Ishikawa (cell line): ENCODE data around the gene PLEKHB1.

Source experiments
- CEBPB ChIP-seq: IDR thresholded peaks from 2 replicates; pipeline ENCODE4 v1.6.1; 2012
- NFIC ChIP-seq: IDR thresholded peaks from 2 replicates; pipeline ENCODE4 v1.6.1; 2012
- RAD21 ChIP-seq: IDR thresholded peaks from 2 replicates; pipeline ENCODE4 v1.6.1; 2012; ENCODE audit warnings: low read depth
- TCF12 ChIP-seq: IDR thresholded peaks from 2 replicates; pipeline ENCODE4 v1.6.1; 2012; ENCODE audit warnings: low read depth
- TEAD4 ChIP-seq: IDR thresholded peaks from 2 replicates; pipeline ENCODE4 v1.6.1; 2012
- TF ChIP-seq, protein P1 (sequence below): IDR thresholded peaks from 2 replicates; pipeline ENCODE4 v1.6.1; 2012; ENCODE audit warnings: low read depth, mild to moderate bottlenecking
- TF ChIP-seq, protein P2 (sequence below): IDR thresholded peaks from 2 replicates; pipeline ENCODE4 v1.6.1; 2012
- TF ChIP-seq, protein P3 (sequence below): IDR thresholded peaks from 2 replicates; pipeline ENCODE4 v1.6.1; 2012

DNA sequence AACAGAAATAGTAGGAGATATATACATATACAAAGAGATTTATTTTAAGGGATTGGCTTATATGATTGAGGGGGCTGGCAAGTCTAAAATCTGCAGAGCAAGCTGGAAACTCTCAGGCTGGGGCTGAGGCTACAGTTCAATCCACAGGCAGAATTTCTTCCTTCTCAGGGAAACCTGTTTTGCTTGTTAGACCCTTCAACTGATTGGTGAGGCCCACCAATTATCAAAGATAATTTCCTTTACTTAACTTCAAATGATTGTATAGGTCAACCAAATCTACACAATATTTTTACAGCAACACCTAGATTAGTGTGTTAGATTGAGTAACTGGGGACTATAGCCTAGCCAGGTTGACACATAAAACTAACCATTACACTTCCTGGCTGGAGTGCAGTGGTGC is 4.7 kb upstream of the PLEKHB1 start:
- TF ChIP-seq NFIC (no peak), CEBPB (no peak), RAD21 (no peak), TEAD4 (no peak), TCF12 (no peak)
- TF ChIP-seq, protein P1, sequence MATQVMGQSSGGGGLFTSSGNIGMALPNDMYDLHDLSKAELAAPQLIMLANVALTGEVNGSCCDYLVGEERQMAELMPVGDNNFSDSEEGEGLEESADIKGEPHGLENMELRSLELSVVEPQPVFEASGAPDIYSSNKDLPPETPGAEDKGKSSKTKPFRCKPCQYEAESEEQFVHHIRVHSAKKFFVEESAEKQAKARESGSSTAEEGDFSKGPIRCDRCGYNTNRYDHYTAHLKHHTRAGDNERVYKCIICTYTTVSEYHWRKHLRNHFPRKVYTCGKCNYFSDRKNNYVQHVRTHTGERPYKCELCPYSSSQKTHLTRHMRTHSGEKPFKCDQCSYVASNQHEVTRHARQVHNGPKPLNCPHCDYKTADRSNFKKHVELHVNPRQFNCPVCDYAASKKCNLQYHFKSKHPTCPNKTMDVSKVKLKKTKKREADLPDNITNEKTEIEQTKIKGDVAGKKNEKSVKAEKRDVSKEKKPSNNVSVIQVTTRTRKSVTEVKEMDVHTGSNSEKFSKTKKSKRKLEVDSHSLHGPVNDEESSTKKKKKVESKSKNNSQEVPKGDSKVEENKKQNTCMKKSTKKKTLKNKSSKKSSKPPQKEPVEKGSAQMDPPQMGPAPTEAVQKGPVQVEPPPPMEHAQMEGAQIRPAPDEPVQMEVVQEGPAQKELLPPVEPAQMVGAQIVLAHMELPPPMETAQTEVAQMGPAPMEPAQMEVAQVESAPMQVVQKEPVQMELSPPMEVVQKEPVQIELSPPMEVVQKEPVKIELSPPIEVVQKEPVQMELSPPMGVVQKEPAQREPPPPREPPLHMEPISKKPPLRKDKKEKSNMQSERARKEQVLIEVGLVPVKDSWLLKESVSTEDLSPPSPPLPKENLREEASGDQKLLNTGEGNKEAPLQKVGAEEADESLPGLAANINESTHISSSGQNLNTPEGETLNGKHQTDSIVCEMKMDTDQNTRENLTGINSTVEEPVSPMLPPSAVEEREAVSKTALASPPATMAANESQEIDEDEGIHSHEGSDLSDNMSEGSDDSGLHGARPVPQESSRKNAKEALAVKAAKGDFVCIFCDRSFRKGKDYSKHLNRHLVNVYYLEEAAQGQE: no peak
- TF ChIP-seq, protein P2, sequence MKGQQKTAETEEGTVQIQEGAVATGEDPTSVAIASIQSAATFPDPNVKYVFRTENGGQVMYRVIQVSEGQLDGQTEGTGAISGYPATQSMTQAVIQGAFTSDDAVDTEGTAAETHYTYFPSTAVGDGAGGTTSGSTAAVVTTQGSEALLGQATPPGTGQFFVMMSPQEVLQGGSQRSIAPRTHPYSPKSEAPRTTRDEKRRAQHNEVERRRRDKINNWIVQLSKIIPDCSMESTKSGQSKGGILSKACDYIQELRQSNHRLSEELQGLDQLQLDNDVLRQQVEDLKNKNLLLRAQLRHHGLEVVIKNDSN: no peak
- TF ChIP-seq, protein P3, sequence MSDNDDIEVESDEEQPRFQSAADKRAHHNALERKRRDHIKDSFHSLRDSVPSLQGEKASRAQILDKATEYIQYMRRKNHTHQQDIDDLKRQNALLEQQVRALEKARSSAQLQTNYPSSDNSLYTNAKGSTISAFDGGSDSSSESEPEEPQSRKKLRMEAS: no peak
